HG03097 (cell line): ENCODE data around the gene DLK1.

Source experiments
- ATAC-seq: cut with Tn5 transposase; IDR thresholded peaks from one replicate; pipeline ENCODE4 v1.9.1; 2021; ENCODE audit not compliant: unreplicated experiment, low FRiP score

The DLK1 gene

DNA sequence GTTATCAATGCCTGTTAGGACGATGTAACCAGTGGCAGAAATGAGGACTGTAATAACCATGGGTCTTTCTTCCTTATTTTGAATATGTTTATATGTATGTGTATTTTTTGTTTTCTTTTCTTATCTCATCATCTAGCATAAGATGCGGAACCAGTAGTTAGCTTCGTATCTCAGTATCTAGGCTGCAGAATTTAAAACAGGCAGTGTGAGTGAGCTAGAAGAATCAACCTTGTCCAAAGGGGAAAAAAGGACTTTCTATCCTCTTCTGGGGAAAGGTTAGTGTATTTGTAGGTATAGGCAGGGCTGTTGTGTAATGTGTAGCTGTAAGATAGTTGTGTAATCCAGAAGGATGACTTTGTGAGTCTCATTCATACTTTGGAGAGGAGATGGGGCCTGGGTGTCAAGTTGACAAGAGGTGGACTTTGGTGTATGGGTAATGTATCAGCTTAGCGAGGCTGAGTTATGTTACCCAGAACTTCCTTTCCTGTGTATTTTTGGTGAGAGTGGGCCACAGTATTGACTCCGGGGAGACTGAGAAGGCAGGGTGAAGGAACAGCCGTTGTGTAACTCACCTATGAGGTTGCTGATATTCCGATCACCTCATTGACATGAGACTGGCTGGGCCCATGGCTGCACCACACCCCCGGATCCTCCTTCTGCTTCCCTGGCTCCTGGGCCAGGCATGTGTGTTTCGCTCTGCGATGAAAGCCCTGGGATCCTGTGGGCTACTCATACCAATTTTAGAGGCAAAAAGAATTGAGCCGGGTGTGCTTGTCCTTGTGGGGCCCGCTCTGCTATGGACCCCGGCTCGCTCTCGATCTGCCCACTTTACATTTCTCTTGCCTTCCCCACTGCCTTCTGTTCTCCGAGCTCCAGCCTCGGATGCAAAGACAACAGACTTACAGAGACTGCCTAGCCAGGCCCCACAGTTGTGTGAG, 24.3 kb downstream of the DLK1 start:
- no peak for ATAC-seq

DNA sequence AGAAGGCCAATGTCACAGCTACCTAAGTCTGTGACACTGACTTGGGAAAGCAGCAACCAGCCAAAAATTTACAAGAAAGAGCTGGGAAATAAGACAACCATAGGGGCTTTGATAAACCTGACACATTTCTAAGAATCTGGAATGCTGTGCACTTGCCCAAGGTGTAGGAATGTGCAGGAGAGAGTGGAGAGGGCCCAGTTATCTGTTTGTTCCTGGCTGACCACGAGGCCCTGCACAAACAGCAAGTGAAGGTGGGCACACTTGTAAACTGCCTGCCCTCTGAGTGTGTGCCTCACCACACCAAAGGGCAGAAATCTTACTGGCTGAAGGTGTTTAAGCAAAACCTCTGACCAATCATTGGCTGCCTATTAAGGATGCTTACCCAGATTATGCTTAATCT, 27.3 kb downstream of the DLK1 start:
- ATAC-seq: no peak

DNA sequence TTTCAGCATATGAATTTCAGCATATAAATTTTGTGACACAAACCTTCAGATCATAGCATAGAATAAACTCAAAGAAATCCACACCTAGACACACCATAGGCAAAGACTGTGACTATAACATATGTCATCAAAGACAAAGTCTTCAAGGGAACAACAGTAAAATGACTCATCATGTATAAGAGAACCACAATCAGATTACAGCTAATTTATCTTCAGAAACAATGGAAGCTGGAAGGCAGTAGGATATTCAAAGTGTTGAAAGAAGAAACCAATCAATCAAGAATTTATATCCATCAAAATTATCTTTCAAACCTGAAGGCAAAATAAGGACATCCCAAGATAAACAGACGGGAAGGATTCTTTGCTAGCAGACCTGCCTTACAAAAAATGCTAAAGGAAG, 29.0 kb downstream of the DLK1 start:
- ATAC-seq: no peak

DNA sequence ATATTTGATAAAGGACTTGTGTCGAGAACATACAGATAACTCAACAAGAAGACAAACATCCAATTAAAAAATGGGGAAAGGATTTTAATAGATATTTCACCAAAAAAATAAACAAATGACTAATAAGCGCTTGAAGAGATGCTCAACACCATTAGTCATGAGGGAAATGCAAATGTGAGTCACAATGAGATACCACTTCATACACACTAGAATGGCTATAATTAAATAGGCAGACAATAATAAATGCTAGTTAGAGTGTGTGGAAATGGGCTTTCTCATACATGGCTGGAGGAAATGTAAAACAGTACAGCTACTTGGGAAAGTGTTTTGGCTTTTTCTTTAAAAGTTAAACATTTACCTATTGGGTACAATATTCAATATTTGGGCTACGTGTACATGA, 34.8 kb downstream of the DLK1 start:
- no peak for ATAC-seq

DNA sequence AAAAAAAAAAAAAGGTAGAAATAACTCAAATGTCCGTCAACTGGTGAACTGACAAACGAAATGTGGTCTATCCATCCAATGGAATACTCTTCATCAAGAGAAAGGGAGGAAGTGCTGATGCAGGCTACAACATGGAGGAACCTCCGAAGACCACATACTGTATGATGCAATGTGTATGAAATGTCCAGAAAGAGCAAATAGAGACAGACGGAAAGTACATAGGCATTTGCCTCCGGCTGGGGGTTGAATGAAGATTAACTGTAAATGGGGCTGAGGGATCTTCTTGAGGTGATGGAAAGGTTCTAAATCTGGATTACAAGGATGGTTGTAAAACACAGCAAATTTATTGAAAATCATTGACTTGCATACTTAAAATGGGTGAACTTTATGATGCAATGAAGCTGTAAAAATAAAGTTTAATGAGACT, 35.4 kb downstream of the DLK1 start:
- no peak for ATAC-seq

DNA sequence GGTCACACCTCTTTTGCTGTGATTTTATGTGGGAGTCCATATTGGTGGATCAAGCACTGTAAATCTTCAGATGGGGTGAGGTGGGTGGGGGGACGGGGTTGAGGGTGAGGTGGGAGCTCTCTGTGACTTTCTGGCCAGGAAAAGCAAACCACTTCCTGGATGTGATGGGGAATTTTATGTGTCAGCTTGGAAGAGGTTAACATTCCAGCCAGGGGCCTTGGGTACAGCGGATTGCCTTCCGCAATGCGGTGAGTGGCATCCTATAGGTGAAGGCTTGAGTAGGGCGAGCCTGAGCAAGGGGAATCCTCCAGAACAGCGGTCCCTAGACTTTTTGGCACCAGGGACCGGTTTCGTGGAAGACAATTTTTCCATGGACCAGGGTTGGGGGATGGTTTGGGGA, 36.2 kb downstream of the DLK1 start:
- no peak for ATAC-seq

DNA sequence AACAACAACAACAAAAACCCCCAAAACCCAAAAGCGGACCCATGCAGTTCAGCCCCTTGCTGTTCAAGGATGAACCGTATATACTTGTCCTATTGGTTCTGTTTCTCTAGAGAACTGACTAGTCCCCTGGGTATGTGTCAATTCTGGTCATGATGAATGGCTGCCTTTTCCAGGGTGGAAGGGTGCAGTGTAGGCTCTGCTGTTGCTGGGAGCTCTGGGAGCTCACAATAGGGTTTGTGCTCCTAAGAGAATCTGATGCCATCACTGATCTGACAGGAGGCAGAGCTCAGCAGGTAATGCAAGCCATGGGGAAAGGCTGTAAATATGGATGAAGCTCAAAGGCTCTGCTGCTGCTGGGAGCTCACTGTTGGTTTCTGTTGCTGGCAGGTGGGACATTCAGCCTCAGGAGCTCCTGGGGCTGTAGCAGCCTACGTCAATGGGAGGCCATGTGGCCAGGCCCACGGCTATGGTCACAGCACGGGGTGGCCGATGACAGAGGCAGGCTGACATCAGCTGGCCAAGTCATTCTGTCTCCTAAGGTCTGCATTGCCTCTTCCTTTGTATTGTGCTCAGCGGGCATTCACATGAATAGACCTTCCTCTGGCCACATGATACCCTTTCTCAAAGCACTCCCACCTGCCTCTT, 37.9 kb downstream of the DLK1 start:
- ATAC-seq: no peak

DNA sequence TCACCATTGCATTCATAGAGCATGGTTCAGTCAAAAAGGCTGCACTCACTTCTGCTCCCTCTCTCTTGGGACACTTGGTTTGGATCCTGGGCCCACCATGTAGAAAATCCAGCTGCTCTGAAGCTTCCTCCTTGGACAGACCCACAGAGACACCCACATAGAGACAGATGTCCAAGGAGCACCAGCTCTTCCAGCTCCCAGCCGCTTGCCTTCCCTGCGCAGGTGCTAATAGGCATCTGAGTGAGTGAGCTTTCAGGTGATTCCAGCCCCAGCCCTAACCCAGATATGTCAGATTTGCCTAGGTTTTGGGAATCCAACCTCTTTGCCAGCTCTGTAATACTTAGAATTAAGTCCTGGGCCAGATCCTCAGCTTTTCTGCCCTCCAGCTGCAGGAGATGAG, 38.6 kb downstream of the DLK1 start:
- no peak for ATAC-seq

DNA sequence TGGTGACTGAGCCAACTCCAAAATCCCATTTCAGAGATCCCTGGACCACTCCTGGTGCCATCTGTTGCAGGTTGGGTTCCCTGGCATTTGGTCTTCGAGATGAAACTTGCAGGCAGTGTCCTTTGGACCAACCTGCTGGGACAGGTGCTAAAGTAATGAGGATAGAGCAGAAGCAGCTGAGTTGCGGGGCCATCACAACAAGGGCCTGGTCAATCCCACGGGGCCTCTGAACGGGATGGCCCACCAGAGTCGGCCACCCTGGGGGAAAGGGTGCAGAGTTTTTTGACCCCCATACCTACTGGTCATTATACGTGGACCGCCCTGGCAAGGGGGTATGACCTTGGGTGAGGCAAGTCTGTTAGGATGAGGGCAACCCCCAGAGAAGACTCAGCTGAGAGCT, 39.3 kb downstream of the DLK1 start:
- no peak for ATAC-seq

DNA sequence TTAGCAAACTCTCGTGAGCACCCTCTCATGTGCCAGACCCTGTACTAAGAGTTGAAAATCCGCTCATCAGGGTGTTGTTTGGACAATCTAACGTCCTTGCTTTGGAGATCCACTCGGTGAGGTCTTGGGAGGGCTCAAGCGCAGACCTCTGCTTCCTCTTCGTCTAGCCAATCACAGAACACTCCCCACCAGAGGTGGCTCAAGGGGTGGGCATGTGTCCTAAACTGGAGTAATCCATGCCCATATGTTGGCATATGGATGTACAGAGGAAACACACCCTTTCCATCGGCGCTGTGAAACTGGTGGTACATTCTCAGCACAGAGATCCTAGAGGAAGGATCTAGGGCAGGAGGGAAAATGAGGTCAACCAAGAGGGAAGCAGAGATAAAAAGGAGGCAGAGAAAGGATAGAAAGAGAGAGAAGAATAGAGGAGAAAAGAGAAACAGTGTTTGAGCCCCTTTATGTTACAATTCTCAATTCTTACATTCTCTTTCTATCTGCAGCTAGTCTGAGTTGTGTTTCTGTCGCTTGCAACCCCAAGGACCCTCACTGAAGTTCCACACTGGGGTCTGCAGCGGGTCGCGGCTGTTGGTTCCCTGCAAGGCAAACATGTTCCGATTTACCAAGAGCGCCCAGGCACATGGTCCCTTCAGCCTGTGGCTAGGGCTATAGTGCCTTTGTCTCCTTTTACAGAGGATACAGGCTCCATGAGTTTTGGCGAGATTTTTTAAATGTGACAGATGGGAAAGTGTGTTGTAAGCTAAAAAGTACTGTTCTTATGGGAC, 40.5 kb downstream of the DLK1 start:
- no peak for ATAC-seq

DNA sequence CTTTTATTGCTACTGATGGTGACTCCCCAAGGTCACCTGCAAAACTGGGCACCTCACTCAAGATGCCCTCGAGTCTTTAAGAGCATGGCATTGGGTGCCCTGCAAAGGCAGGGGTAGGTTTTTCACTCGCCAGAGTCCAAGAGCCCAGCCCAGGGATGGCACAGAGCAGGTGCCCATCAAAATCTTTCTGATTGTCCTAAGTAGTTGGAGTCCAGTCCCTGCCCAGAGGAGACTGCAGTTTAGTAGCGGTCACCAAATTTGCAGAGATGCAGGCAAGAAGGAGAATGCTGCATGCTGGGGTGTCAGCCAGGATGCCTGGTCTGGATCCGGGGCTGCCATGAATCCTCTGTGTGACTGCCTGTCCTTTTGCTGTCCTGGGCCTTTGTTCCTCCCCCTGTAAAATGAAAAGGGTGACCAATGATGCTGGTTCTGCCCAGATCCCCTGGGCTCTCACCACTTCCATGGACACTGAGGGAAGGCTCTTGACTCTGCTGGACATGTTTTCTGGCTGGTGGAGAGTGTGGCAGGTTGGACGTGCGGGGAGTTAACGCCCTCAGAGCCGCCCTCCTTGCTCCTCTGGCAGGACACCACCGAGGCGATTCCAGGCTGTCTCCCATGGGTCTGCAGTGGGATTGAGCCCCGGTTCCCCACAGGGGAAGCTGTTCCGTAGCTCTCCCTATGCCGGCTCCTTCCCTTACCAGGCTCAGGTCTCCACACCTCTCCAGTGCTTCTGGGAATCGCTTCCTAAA, 41.3 kb downstream of the DLK1 start:
- ATAC-seq: no peak

DNA sequence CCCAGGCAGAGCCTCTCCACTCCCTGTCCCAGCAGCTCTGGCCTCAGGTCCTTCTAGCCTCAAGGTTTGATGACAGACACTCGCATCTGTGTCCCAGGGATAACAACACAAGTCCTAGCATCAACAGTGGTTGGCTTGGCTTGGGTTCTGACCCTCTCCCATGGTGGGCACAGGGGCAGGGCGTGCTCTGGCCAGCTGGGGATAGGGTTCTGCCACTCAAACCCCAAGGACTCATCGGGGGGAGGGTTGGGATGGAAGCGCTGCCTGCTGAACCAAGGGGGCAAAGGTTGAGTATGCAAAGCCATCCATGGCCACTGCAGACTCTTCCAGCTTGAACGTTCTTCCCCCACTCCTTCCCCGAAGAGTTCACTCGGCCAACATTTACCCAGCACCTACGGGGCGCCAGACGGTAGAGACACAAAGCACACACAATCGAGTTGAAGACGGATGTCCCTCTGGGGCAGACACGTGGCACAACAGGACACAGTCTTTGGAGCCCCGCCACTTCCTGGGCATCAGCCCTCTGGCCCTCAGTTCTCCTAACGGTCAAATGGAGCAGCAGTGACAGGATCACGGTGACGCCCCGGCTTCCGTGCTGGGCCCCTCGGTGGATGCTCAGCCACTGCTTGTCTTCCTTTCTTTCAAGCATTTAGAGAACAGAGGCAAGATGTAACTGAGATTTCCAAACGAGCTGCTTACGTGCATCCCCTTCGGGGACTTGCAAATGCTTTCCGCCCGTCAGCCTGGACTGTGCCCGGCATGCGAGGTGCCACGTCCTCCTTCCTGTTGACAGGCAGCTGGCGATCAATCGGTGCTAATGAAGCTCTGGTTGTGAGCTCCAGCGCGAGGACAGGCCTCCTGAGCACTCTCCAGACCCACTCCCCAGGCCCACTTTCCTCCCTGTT, 42.6 kb downstream of the DLK1 start:
- ATAC-seq: no peak

DNA sequence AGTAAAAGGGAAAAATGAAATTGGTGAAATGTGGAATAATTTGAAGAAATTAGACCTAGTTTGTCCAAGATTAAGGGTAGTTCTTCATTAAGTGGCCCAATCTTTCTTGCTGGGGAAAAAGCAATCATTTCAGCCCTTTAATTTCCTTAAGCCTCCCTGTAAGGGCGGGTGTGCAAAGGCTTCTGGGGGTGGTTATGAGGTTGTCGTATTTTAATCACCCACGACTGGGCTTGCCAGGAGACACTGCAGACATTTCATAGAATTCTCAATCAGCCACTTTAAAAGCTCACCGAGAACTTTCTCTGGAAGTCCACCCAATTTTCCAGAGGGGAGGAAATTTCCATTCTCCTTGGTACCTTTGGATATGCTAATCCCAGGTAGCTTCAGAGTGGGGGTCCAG, 43.4 kb downstream of the DLK1 start:
- no peak for ATAC-seq

DNA sequence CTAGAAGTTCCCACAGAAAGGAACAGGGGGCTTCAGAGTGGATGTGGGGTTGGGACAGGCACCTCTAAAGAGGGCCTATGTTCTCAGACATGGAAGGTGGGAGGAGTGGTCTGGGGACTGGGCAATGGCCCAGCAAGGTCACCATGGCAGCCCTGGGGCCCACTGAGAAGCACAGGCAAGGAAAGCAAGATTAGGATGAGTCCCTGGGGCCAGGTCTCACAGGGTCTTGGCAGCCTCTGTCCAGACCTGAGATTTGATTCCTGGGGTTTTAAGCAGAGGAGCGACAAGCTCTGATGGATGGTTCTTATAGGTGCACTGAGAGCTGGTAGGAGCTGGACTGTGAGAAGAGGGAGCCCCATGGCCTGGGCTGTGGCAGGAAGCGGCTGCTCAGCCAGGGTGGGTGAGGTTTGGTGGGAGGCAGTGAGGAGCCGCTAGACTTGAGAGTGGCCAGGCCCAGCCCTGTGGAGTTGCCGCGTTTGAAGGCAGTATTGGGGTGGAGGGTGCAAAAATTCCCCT, 44.0 kb downstream of the DLK1 start:
- ATAC-seq: no peak

DNA sequence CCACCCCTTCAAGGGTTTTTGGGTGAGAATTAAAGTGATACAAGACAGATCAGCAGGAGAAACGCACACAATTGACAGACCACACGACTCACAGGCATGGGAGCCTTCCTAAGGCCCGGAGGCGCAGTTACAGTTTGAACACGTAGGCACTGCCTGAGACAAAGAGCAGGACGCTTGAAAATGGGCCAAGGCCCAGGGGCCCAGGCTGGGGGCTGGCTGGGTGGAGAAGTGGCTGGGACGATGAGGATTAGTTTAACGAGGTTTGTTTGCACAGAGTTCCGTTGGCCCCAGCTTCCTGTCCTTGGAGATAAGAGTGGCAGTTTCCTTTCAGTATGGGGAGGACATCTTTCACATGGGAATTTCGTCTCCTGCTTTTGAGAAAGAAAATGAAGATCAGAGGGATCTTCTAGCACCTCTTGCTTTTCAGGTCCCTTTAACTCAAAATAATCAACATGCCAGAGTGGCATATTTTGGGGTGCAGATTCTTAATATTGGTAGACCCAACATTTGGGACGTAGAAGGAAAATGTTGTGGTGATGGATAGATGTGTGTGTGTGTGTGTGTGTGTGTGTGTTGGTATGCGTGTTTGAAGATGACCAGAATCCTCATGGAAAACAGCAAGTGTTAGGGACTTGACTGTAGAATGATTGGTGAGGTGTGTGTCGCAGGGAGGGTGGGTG, 44.6 kb downstream of the DLK1 start:
- ATAC-seq: no peak

DNA sequence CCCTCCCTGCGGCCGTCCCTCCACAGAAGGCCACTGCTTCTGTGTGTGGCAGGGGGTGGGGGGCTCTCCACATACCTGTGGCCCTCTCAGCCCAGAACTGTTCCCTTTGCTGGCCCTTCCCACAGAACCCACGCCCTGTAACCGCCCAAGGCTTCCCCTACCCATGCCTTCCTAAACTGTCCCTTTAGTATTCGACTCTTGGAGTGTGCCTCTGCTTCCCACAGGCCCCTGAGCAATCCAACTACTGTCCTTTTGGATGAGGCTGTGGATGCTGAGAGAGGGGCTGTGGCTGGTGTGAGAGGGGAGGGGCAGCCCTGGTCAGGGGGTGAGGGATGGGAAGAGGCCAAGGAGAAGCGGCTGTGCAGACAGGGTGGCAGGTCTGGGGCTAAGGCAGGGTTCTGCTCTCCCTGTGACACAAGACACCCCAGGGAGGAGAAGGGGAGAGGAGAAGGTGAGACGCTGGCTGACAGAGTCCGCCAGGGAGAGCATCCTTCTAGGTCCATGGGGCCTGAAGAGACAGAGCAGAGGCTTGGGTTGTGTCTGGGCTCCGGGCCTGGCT, 46.0 kb downstream of the DLK1 start:
- ATAC-seq: no peak

DNA sequence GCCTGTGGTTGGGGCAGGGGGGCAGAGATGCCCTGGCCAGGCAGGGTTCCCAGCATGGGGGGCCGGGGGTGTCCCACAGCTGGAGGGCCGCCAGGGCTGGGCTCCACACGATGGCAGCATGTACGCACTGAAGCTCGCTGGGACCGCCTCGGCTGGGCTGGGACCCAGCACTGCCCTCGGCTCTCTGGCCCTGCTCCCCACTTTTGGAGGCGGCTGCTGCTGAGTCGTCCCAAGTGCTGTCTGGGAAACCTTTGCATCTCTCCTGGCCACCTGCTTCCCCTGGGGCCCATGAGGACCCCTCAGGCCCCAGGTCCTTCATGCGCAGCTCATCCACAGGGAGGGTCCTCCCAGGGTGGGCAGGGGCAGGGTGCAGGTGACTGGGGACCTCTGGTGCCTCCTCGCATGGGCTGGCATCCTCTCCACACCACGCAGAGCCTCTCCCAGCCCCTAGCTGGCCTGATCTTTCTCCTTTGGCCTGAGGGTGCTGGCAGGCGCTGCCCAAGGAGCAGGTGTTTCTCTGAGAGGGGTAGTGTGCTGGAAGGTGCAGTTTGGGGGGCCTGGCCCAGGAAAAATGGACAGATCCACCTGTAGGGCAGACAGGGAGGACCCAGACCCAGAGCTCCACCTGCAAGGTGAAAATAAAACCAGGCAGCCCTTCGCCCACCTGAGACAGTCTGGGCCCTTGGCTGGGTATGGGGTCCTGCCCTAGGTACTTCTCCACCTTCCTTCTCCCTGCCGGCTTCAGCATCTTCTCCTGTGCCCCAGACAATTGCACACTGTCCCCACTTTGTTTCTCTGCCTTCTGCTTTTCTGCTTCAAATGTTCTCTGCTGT, 46.9 kb downstream of the DLK1 start:
- ATAC-seq: no peak

DNA sequence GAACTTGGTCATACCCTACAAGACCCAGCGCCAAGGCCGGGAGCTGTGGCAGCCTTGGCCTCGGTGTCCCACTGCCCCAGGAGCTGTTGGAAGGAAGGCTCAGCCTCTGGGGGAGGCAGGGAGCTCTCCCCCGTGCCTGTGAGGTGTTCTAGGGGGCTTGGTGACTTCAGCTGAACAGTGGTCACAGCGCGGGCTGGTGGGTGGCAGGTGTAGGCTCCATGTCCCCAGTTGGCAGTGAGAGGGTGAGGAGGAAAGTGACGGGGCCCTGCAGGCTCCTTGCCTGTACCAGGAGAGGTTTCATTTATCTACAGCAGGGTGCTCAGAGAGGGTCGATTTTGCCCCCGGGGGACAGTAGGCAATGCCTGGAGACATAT, 47.5 kb downstream of the DLK1 start:
- ATAC-seq: no peak
